ENCODE results near the gene ARID1B. TPM values are rescaled to one million over a fixed set of nuclear protein-coding genes. Genes with fewer than 3 reads are reported as not detected.

Gene ARID1B
- total RNA-seq, 1 experiment from 2014 or later, result 91.7 TPM

- TF ChIP-seq POLR2AphosphoS5 (IDR thresholded peaks at IDR 0.05; ENCODE audit: low read depth, low read length) (no peak), SIN3A (IDR thresholded peaks at IDR 0.05; ENCODE audit: borderline replicate concordance, insufficient read depth, low read depth, low read length) (no peak), TCF7L2 (IDR thresholded peaks at IDR 0.05; ENCODE audit: low read depth, low read length) (no peak)
- TF ChIP-seq, protein P1, sequence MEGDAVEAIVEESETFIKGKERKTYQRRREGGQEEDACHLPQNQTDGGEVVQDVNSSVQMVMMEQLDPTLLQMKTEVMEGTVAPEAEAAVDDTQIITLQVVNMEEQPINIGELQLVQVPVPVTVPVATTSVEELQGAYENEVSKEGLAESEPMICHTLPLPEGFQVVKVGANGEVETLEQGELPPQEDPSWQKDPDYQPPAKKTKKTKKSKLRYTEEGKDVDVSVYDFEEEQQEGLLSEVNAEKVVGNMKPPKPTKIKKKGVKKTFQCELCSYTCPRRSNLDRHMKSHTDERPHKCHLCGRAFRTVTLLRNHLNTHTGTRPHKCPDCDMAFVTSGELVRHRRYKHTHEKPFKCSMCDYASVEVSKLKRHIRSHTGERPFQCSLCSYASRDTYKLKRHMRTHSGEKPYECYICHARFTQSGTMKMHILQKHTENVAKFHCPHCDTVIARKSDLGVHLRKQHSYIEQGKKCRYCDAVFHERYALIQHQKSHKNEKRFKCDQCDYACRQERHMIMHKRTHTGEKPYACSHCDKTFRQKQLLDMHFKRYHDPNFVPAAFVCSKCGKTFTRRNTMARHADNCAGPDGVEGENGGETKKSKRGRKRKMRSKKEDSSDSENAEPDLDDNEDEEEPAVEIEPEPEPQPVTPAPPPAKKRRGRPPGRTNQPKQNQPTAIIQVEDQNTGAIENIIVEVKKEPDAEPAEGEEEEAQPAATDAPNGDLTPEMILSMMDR (IDR thresholded peaks at IDR 0.05), result no peak
- TF ChIP-seq, protein P2, sequence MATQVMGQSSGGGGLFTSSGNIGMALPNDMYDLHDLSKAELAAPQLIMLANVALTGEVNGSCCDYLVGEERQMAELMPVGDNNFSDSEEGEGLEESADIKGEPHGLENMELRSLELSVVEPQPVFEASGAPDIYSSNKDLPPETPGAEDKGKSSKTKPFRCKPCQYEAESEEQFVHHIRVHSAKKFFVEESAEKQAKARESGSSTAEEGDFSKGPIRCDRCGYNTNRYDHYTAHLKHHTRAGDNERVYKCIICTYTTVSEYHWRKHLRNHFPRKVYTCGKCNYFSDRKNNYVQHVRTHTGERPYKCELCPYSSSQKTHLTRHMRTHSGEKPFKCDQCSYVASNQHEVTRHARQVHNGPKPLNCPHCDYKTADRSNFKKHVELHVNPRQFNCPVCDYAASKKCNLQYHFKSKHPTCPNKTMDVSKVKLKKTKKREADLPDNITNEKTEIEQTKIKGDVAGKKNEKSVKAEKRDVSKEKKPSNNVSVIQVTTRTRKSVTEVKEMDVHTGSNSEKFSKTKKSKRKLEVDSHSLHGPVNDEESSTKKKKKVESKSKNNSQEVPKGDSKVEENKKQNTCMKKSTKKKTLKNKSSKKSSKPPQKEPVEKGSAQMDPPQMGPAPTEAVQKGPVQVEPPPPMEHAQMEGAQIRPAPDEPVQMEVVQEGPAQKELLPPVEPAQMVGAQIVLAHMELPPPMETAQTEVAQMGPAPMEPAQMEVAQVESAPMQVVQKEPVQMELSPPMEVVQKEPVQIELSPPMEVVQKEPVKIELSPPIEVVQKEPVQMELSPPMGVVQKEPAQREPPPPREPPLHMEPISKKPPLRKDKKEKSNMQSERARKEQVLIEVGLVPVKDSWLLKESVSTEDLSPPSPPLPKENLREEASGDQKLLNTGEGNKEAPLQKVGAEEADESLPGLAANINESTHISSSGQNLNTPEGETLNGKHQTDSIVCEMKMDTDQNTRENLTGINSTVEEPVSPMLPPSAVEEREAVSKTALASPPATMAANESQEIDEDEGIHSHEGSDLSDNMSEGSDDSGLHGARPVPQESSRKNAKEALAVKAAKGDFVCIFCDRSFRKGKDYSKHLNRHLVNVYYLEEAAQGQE (IDR thresholded peaks at IDR 0.05; ENCODE audit: insufficient read depth in 1 of 2, low read depth in 2 of 2, low read length in 1 of 2), result no peak
- ATAC-seq, result no peak
- CTCF ChIA-PET, result no interaction called here
These were observed 389.6 kb downstream of the ARID1B start for GRCh38 chr6:157166784-157167183.

DNA sequence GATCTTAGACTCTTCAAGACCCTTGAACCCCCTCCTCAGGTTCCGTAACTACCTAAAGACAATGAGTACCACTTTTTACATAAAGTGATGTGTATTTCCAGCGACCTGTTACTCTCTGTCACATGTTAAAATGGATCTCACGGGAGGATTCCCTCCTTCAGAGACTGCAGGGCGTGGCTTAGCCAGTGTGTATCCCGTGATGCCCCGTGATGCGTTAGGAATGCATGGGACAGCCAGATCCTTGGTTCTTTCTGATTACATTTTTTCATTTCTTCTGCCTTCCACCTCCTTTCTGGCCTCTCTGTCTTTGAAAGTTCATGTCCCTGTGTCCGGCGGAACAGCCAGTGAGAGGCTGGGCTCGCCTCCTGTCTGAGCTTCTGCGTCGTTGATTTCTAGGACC lies 390.7 kb downstream of the ARID1B start:
- Histone ChIP-seq H3K9me3 (ENCODE audit: control insufficient read depth, insufficient read depth, low read depth, low read length) (no peaks in the 10 kb centered on the region), H3K27me3 (ENCODE audit: control insufficient read depth, insufficient read depth, low read length) (no peaks in the 10 kb centered on the region), H3K4me3 (ENCODE audit: low read depth in 2 of 2, low read length in 2 of 2) (no peak overlapping the region), H3K4me1 (ENCODE audit: control insufficient read depth, insufficient read depth, low read length) (no peaks in the 10 kb centered on the region), H3K27ac (ENCODE audit: low read length) (no peak overlapping the region), H3K36me3 (ENCODE audit: control insufficient read depth, insufficient read depth, low read length) (peaks cover 2% of the 10 kb centered on the region)
- intact Hi-C loops (cut with micrococcal nuclease; ENCODE audit: unreplicated experiment) (no loop called here), in situ Hi-C loops (cut with HindIII; ENCODE audit: low pct_unique_long_range_greater_than_20kb, low sequenced_read_pairs) (no loop called here)
- ATAC-seq (no peak), DNase-seq (ENCODE audit: low read depth, low spot score) (no peak)
- TF ChIP-seq SIN3A (IDR thresholded peaks at IDR 0.05; ENCODE audit: borderline replicate concordance, insufficient read depth, low read depth, low read length), result no peak
- ChIA-PET POLR2A (no interaction called here), CTCF (no interaction called here)
- no TSS peak for BruUV-seq (replicated peaks)

More at GRCh38 chr6:157166784-157167183, 389.6 kb downstream of the ARID1B start:
- no peak overlapping the region for H3K4me3 ChIP-seq (ENCODE audit: low read depth in 2 of 2, low read length in 2 of 2)
- no peaks in the 10 kb centered on the region for H3K9me3 ChIP-seq (ENCODE audit: control insufficient read depth, insufficient read depth, low read depth, low read length)
- no peaks in the 10 kb centered on the region for H3K4me1 ChIP-seq (ENCODE audit: control insufficient read depth, insufficient read depth, low read length)
- H3K27ac ChIP-seq (ENCODE audit: low read length), result no peak overlapping the region
- intact Hi-C loops (cut with micrococcal nuclease; ENCODE audit: unreplicated experiment), result no loop called here
- H3K27me3 ChIP-seq (ENCODE audit: control insufficient read depth, insufficient read depth, low read length), result no peaks in the 10 kb centered on the region
- no TSS peak for BruUV-seq (replicated peaks)
- POLR2A ChIA-PET, result no interaction called here
- DNase-seq (ENCODE audit: low read depth, low spot score), result no peak
- H3K36me3 ChIP-seq (ENCODE audit: control insufficient read depth, insufficient read depth, low read length), result peaks cover 4% of the 10 kb centered on the region
- in situ Hi-C loops (cut with HindIII; ENCODE audit: low pct_unique_long_range_greater_than_20kb, low sequenced_read_pairs), result no loop called here

DNA sequence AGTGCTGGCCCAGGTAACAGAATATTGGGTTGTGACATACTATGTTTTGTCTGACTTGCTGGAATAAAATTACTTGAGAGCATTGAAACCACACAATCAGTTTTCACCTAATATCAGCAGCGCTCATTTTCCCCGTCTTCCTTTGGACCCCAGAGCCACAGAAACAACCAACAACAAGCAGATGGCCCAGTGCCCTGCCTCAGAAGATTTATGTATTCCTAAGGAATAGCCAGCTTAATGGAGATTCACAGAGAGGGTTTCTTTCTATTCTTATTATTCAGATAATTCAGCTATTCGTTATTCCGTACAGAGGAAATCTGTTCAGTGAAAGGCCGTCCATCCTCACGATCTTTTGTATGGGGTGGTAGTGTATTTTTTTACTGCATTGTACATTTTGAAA lies 391.3 kb downstream of the ARID1B start:
- no peak overlapping the region for H3K27ac ChIP-seq (ENCODE audit: low read length)
- H3K4me1 ChIP-seq (ENCODE audit: control insufficient read depth, insufficient read depth, low read length), result no peaks in the 10 kb centered on the region
- no TSS peak for BruUV-seq (replicated peaks)
- DNase-seq (ENCODE audit: low read depth, low spot score) (no peak), ATAC-seq (no peak)
- H3K36me3 ChIP-seq (ENCODE audit: control insufficient read depth, insufficient read depth, low read length), result peaks cover 2% of the 10 kb centered on the region
- intact Hi-C loops (cut with micrococcal nuclease; ENCODE audit: unreplicated experiment) (no loop called here), in situ Hi-C loops (cut with HindIII; ENCODE audit: low pct_unique_long_range_greater_than_20kb, low sequenced_read_pairs) (no loop called here)
- no peak overlapping the region for H3K4me3 ChIP-seq (ENCODE audit: low read depth in 2 of 2, low read length in 2 of 2)
- POLR2A ChIA-PET, result no interaction called here
- CTCF ChIA-PET, result no interaction called here
- H3K9me3 ChIP-seq (ENCODE audit: control insufficient read depth, insufficient read depth, low read depth, low read length), result no peaks in the 10 kb centered on the region
- no peaks in the 10 kb centered on the region for H3K27me3 ChIP-seq (ENCODE audit: control insufficient read depth, insufficient read depth, low read length)
- no peak for TF ChIP-seq POLR2AphosphoS5 (IDR thresholded peaks at IDR 0.05; ENCODE audit: low read depth, low read length)
- no peak for TF ChIP-seq SIN3A (IDR thresholded peaks at IDR 0.05; ENCODE audit: borderline replicate concordance, insufficient read depth, low read depth, low read length)
- TF ChIP-seq, protein P2 (IDR thresholded peaks at IDR 0.05; ENCODE audit: insufficient read depth in 1 of 2, low read depth in 2 of 2, low read length in 1 of 2), result no peak
- no peak for TF ChIP-seq TCF7L2 (IDR thresholded peaks at IDR 0.05; ENCODE audit: low read depth, low read length)
- TF ChIP-seq, protein P1 (IDR thresholded peaks at IDR 0.05), result no peak
